ENCODE results near the gene MAN1C1. TPM values are rescaled to one million over a fixed set of nuclear protein-coding genes. Genes with fewer than 3 reads are reported as not detected.
A peak's percentile ranks its signal among the peaks of the same experiment; 100 is the strongest.

MAN1C1 gene
- total and polyA plus RNA-seq, 7 donors, result 0.69 to 32.1 (median 12.8) TPM

GRCh38 chr1:25804964-25805862 lies 188.6 kb downstream of the MAN1C1 start:
- no peak for DNase-seq
- Histone ChIP-seq H3K27me3 (no peaks in the 10 kb centered on the region), H3K4me1 (peaks cover 0 to 62% (median 48%) of the 10 kb centered on the region in 4 donors), H3K36me3 (peaks cover 0 to 43% (median 20%) of the 10 kb centered on the region in 4 donors), H3K9me3 (no peaks in the 10 kb centered on the region), H3K4me3 (no peak overlapping the region), H3K27ac (peak overlapping the region; percentile 46 to 65 (median 60))
- 90 to 92% methylated on average over 15 of the region's 15 CpGs for WGBS, 2 donors
- intact Hi-C loops (cut with DNase I), result no loop called here
- TF ChIP-seq, protein P1, sequence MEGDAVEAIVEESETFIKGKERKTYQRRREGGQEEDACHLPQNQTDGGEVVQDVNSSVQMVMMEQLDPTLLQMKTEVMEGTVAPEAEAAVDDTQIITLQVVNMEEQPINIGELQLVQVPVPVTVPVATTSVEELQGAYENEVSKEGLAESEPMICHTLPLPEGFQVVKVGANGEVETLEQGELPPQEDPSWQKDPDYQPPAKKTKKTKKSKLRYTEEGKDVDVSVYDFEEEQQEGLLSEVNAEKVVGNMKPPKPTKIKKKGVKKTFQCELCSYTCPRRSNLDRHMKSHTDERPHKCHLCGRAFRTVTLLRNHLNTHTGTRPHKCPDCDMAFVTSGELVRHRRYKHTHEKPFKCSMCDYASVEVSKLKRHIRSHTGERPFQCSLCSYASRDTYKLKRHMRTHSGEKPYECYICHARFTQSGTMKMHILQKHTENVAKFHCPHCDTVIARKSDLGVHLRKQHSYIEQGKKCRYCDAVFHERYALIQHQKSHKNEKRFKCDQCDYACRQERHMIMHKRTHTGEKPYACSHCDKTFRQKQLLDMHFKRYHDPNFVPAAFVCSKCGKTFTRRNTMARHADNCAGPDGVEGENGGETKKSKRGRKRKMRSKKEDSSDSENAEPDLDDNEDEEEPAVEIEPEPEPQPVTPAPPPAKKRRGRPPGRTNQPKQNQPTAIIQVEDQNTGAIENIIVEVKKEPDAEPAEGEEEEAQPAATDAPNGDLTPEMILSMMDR (IDR thresholded peaks at IDR 0.05), result no peak
- TF ChIP-seq POLR2AphosphoS5 (IDR thresholded peaks at IDR 0.05), result no peak
- TF ChIP-seq EP300 (IDR thresholded peaks at IDR 0.05), result no peak
- no peak for TF ChIP-seq POLR2A (IDR thresholded peaks at IDR 0.05)

DNA sequence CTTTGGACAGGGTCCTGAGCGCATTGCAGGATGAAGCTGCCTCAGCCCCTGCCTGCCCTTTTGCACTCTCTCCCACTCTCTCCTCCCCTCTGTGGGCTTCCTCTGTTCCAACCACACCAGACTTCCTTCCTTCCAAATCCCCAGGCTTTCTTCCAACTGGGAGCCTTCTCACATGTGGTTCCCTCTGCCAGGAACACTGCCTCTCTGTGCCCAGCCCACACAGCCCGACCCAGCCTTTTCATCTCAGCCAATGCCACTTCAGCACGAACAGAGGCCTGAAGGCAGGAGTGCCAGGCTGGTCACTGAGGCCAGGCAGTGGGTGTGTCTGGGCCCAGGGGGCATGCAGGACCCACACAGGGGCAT lies 189.3 kb downstream of the MAN1C1 start:
- WGBS, 2 donors, result 67 to 77% methylated on average over 3 of the region's 3 CpGs
- intact Hi-C loops (cut with DNase I), result no loop called here
- Histone ChIP-seq H3K27ac (peak overlapping the region; percentile 46 to 65 (median 60)), H3K9me3 (no peaks in the 10 kb centered on the region), H3K27me3 (no peaks in the 10 kb centered on the region), H3K4me3 (no peak overlapping the region), H3K36me3 (peaks cover 0 to 45% (median 21%) of the 10 kb centered on the region in 4 donors), H3K4me1 (peaks cover 0 to 65% (median 50%) of the 10 kb centered on the region in 4 donors)
- TF ChIP-seq POLR2AphosphoS5 (IDR thresholded peaks at IDR 0.05) (peak in 1 of 4 donors; percentile 22), POLR2A (IDR thresholded peaks at IDR 0.05) (no peak)
- DNase-seq, result no peak

GRCh38 chr1:25806418-25806817 lies 189.8 kb downstream of the MAN1C1 start:
- TF ChIP-seq POLR2A (IDR thresholded peaks at IDR 0.05), result no peak
- no peak for TF ChIP-seq POLR2AphosphoS5 (IDR thresholded peaks at IDR 0.05)
- TF ChIP-seq, protein P1 (IDR thresholded peaks at IDR 0.05), result no peak
- no peak for TF ChIP-seq EP300 (IDR thresholded peaks at IDR 0.05)
- 85 to 90% methylated on average over 4 of the region's 4 CpGs for WGBS, 2 donors
- no peak for DNase-seq
- Histone ChIP-seq H3K4me3 (no peak overlapping the region), H3K4me1 (peaks cover 0 to 63% (median 49%) of the 10 kb centered on the region in 4 donors), H3K9me3 (no peaks in the 10 kb centered on the region), H3K27ac (peak overlapping the region; percentile 46 to 65 (median 60)), H3K27me3 (no peaks in the 10 kb centered on the region), H3K36me3 (peaks cover 1 to 48% (median 22%) of the 10 kb centered on the region in 4 donors)
- intact Hi-C loops (cut with DNase I), result no loop called here

DNA sequence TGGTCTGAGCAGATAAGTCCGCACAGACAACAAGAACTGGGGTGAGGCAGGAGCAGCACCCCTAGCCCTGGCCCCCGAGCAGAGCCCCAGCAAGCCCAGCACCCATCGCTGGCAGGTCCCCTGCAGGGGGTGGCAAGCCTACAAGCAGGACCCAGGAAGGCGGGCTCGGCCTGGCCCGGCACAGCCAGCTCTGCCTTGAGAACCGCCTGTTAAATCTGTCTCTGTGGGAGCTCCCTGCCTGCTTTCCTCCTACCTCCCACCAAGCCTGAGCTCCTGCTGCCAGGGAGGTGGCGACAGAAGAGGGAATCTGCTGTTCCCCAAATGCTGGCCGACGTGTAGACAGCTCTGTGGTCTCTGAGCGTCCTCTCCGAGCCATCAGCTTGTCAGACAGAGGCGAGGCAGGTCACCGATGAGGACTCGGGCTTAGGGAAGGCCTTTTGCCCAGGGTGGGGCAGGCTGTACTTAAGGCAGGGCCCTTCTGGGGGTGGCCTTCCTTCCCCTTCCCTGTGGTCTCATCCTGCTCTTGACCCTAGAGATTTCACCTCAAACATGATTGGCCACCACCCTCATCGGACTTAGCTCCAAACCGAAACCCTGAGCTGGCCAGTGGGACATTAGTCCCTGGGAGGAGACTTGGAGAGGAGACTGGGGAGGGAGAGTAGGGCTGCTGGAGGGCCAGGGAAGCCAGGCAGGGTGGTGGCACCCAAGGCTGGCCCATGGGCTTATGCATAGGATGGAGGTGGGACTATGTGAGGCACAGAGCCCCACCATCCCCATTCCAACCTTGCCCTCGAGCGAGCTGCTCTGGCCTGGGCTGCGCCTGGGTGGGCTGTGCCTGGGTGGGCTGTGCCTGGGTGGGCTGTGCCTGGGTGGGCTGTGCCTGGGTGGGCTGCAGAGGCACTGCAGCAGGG lies 191.1 kb downstream of the MAN1C1 start:
- no peaks in the 10 kb centered on the region for H3K27me3 ChIP-seq
- TF ChIP-seq POLR2A (IDR thresholded peaks at IDR 0.05) (no peak), POLR2AphosphoS5 (IDR thresholded peaks at IDR 0.05) (no peak), EP300 (IDR thresholded peaks at IDR 0.05) (no peak)
- TF ChIP-seq, protein P1 (IDR thresholded peaks at IDR 0.05), result no peak
- no peaks in the 10 kb centered on the region for H3K9me3 ChIP-seq
- intact Hi-C loops (cut with DNase I), result no loop called here
- no peak for DNase-seq
- peak overlapping the region in 2 of 4 donors; percentile 4 to 19 for H3K27ac ChIP-seq
- peaks cover 4 to 59% (median 28%) of the 10 kb centered on the region in 4 donors for H3K36me3 ChIP-seq
- H3K4me1 ChIP-seq, result peaks cover 0 to 51% (median 37%) of the 10 kb centered on the region in 4 donors
- WGBS, 2 donors, result 82 to 88% methylated on average over 20 of the region's 20 CpGs
- H3K4me3 ChIP-seq, result no peak overlapping the region

Measured in sigmoid colon (tissue), 7 donors.